Measurements from ENCODE around the gene MLXIP. TPM values are rescaled to one million over a fixed set of nuclear protein-coding genes. Genes with fewer than 3 reads are reported as not detected.

Gene MLXIP
- total and polyA plus RNA-seq, 2 of the 13 experiments (the other 11 are each of a cell fraction or from before 2014, with no cell fraction given) = 5.3 to 6.7 TPM

GRCh38 chr12:122040579-122041386 is 37.8 kb upstream of the MLXIP start:
- Histone ChIP-seq H3K4me2 (ENCODE audit: low read depth, low read length) (peak overlapping the region; percentile 59), H3K27me3 (ENCODE audit: control insufficient read depth in 1 of 2, insufficient read depth in 2 of 2, low read length in 2 of 2) (no peaks in the 10 kb centered on the region), H3K4me1 (ENCODE audit: insufficient read depth, low read length) (peaks cover 23% of the 10 kb centered on the region), H3K4me3 (replicated peaks in 1 of 3; ENCODE audit: insufficient read depth in 1 of 3, low read depth in 2 of 3, low read length in 3 of 3) (peak overlapping the region in 1 of 3 experiments; percentile 54; a peak in 2 of 6 replicates), H4K20me1 (ENCODE audit: insufficient read depth, low read length) (no peaks in the 10 kb centered on the region), H3K27ac (ENCODE audit: extremely low read length, insufficient read depth, low read length) (peak overlapping the region; percentile 23), H2AFZ (ENCODE audit: low read length) (no peak overlapping the region), H3K9ac (ENCODE audit: insufficient read depth, low read depth, low read length) (no peak overlapping the region; the same call in 1 of the 2 replicates), H3K79me2 (ENCODE audit: insufficient read depth, low read length) (no peaks in the 10 kb centered on the region), H3K36me3 (replicated peaks in 1 of 2; ENCODE audit: control insufficient read depth in 1 of 2, insufficient read depth in 2 of 2, low read length in 2 of 2) (peaks cover 10 to 17% of the 10 kb centered on the region in 2 experiments; a peak in 4 of 5 replicates), H3K9me3 (ENCODE audit: low read length) (no peaks in the 10 kb centered on the region)
- ATAC-seq (peak; percentile 99), FAIRE-seq (peak; percentile 94), DNase-seq (ENCODE audit: low spot score) (peak; percentile 80)
- intact Hi-C loops (cut with micrococcal nuclease; ENCODE audit: unreplicated experiment) (no loop called here), in situ Hi-C loops (cut with HindIII; ENCODE audit: extremely low pct_ligation_motif_present, low pct_unique_long_range_greater_than_20kb) (no loop called here)
- ChIA-PET CTCF (ENCODE audit: low intra/inter-chr PET ratio, low total read pairs) (no interaction called here), POLR2A (interaction anchor here (0.9 to 1.4 kb wide), 6 partner anchors 10 to 185 kb away, joined by 3 to 9 read pairs (median 3); partner anchors contain the start of gene DIABLO)
- no TSS peak for BruUV-seq (replicated peaks)
- 12% methylated on average over 19 of the region's 21 CpGs for WGBS (ENCODE audit: low lambda C conversion rate)
- no peak for TF ChIP-seq CEBPG (CRISPR knock-in tag; IDR thresholded peaks at IDR 0.05)
- TF ChIP-seq KDM6A (CRISPR knock-in tag; IDR thresholded peaks at IDR 0.05; ENCODE audit: low read depth) = 0 out of 2 replicates have a peak, but pooled peaks have one; percentile 24
- no peak; the same call in 1 of the 2 replicates for TF ChIP-seq ZNF749 (CRISPR knock-in tag; IDR thresholded peaks at IDR 0.05; ENCODE audit: borderline replicate concordance)
- TF ChIP-seq, protein P1, sequence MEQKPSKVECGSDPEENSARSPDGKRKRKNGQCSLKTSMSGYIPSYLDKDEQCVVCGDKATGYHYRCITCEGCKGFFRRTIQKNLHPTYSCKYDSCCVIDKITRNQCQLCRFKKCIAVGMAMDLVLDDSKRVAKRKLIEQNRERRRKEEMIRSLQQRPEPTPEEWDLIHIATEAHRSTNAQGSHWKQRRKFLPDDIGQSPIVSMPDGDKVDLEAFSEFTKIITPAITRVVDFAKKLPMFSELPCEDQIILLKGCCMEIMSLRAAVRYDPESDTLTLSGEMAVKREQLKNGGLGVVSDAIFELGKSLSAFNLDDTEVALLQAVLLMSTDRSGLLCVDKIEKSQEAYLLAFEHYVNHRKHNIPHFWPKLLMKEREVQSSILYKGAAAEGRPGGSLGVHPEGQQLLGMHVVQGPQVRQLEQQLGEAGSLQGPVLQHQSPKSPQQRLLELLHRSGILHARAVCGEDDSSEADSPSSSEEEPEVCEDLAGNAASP (CRISPR knock-in tag; IDR thresholded peaks at IDR 0.05; ENCODE audit: borderline replicate concordance) = 0 out of 2 replicates have a peak, but pooled peaks have one; percentile 29
- TF ChIP-seq ZNF292 (CRISPR knock-in tag; IDR thresholded peaks at IDR 0.05; ENCODE audit: borderline replicate concordance, low read depth) = no peak
- 0 out of 2 replicates have a peak, but pooled peaks have one; percentile 23 for TF ChIP-seq KDM2A (CRISPR knock-in tag; IDR thresholded peaks at IDR 0.05; ENCODE audit: borderline replicate concordance, low read depth)
- 0 out of 2 replicates have a peak, but pooled peaks have one; percentile 39 for TF ChIP-seq HNRNPUL1 (IDR thresholded peaks at IDR 0.05; ENCODE audit: low read depth, low read length)
- TF ChIP-seq ZNF143 (CRISPR knock-in tag; IDR thresholded peaks at IDR 0.05) = 0 out of 2 replicates have a peak, but pooled peaks have one; percentile 27
- TF ChIP-seq ZFP91 (CRISPR knock-in tag; IDR thresholded peaks at IDR 0.05; ENCODE audit: borderline replicate concordance) = peak; percentile 41; the same call in 1 of the 2 replicates
- TF ChIP-seq ZNF275 (CRISPR knock-in tag; IDR thresholded peaks at IDR 0.05; ENCODE audit: borderline replicate concordance) = no peak
- TF ChIP-seq, protein P2, sequence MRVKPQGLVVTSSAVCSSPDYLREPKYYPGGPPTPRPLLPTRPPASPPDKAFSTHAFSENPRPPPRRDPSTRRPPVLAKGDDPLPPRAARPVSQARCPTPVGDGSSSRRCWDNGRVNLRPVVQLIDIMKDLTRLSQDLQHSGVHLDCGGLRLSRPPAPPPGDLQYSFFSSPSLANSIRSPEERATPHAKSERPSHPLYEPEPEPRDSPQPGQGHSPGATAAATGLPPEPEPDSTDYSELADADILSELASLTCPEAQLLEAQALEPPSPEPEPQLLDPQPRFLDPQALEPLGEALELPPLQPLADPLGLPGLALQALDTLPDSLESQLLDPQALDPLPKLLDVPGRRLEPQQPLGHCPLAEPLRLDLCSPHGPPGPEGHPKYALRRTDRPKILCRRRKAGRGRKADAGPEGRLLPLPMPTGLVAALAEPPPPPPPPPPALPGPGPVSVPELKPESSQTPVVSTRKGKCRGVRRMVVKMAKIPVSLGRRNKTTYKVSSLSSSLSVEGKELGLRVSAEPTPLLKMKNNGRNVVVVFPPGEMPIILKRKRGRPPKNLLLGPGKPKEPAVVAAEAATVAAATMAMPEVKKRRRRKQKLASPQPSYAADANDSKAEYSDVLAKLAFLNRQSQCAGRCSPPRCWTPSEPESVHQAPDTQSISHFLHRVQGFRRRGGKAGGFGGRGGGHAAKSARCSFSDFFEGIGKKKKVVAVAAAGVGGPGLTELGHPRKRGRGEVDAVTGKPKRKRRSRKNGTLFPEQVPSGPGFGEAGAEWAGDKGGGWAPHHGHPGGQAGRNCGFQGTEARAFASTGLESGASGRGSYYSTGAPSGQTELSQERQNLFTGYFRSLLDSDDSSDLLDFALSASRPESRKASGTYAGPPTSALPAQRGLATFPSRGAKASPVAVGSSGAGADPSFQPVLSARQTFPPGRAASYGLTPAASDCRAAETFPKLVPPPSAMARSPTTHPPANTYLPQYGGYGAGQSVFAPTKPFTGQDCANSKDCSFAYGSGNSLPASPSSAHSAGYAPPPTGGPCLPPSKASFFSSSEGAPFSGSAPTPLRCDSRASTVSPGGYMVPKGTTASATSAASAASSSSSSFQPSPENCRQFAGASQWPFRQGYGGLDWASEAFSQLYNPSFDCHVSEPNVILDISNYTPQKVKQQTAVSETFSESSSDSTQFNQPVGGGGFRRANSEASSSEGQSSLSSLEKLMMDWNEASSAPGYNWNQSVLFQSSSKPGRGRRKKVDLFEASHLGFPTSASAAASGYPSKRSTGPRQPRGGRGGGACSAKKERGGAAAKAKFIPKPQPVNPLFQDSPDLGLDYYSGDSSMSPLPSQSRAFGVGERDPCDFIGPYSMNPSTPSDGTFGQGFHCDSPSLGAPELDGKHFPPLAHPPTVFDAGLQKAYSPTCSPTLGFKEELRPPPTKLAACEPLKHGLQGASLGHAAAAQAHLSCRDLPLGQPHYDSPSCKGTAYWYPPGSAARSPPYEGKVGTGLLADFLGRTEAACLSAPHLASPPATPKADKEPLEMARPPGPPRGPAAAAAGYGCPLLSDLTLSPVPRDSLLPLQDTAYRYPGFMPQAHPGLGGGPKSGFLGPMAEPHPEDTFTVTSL (CRISPR knock-in tag; IDR thresholded peaks at IDR 0.05; ENCODE audit: borderline replicate concordance) = no peak
- 0 out of 2 replicates have a peak, but pooled peaks have one; percentile 40 for TF ChIP-seq ZNF607 (CRISPR knock-in tag; IDR thresholded peaks at IDR 0.05; ENCODE audit: borderline replicate concordance)
